HepG2 (cell line): ENCODE results near the gene MCOLN1. TPM values are rescaled to one million over a fixed set of nuclear protein-coding genes. Genes with fewer than 3 reads are reported as not detected.

Experiments
- CREB1 ChIP-seq, 2 experiments: fragments of 450-650 bp in 1 of 2; IDR thresholded peaks; 2 replicates each; pipeline ENCODE4 v1.6.1; 2016 to 2017; ENCODE audit warnings: control low read depth in 1 of 2, mild to moderate bottlenecking in 1 of 2, missing compliant biosample characterization in 1 of 2, missing genetic modification characterization in 1 of 2
- ELF1 ChIP-seq: sonication (generic); formaldehyde crosslinking; IDR thresholded peaks from 2 replicates; pipeline ENCODE4 v1.4.0; 2020; ENCODE audit warnings: missing genetic modification reagents
- FOXO1 ChIP-seq: sonication (generic); formaldehyde crosslinking; IDR thresholded peaks from 2 replicates; pipeline ENCODE4 v1.4.0; 2020; ENCODE audit warnings: missing genetic modification reagents
- GABPA ChIP-seq, 2 experiments: IDR thresholded peaks; 2 replicates each; pipeline ENCODE4 v1.6.1; 2011 to 2016; ENCODE audit warnings: low read depth in 2 of 2, low read length in 1 of 2, missing biosample characterization in 1 of 2, missing genetic modification characterization in 1 of 2
- GABPB1 ChIP-seq: IDR thresholded peaks from 2 replicates; pipeline ENCODE4 v1.6.1; 2016; ENCODE audit warnings: mild to moderate bottlenecking, missing genetic modification reagents, moderate library complexity, missing compliant biosample characterization
- HNRNPH1 ChIP-seq: fragments of 200-400 bp; formaldehyde crosslinking; optimal IDR thresholded peaks from 2 replicates; pipeline ENCODE3; 2017; ENCODE audit warnings: mild to moderate bottlenecking, low read depth, low read length
- KMT2A ChIP-seq: sonication (generic); formaldehyde crosslinking; IDR thresholded peaks from 2 replicates; pipeline ENCODE4 v1.4.0; 2020; ENCODE audit warnings: missing genetic modification reagents
- MED13 ChIP-seq: sonication (generic); formaldehyde crosslinking; IDR thresholded peaks from 2 replicates; pipeline ENCODE4 v1.5.0; 2020; ENCODE audit warnings: missing genetic modification reagents
- RBM39 ChIP-seq: fragments of 200-400 bp; formaldehyde crosslinking; IDR thresholded peaks from one replicate; pipeline ENCODE4 v1.6.1; 2018; ENCODE audit warnings: antibody characterized with exemption, mild to moderate bottlenecking, low read depth, low read length; ENCODE audit not compliant: poor library complexity, severe bottlenecking
- SCMH1 ChIP-seq: sonication (generic); formaldehyde crosslinking; IDR thresholded peaks from 2 replicates; pipeline ENCODE4 v1.9.0; 2021; ENCODE audit warnings: missing genetic modification reagents, mild to moderate bottlenecking, borderline replicate concordance
- TAF1 ChIP-seq: sonication (generic); formaldehyde crosslinking; IDR thresholded peaks from 2 replicates; pipeline ENCODE4 v1.4.0; 2020; ENCODE audit warnings: missing genetic modification reagents
- TEAD3 ChIP-seq: optimal IDR thresholded peaks from 2 replicates; pipeline ENCODE3; 2016; ENCODE audit warnings: borderline replicate concordance
- ZMYM3 ChIP-seq: sonication (generic); formaldehyde crosslinking; IDR thresholded peaks from 2 replicates; pipeline ENCODE4 v1.5.1; 2020; ENCODE audit warnings: mild to moderate bottlenecking, missing genetic modification reagents
- ZNF17 ChIP-seq: sonication (generic); formaldehyde crosslinking; IDR thresholded peaks from 2 replicates; pipeline ENCODE4 v1.5.0; 2020; ENCODE audit warnings: mild to moderate bottlenecking, missing genetic modification reagents
- ZNF292 ChIP-seq: sonication (generic); formaldehyde crosslinking; IDR thresholded peaks from 2 replicates; pipeline ENCODE4 v1.8.1; 2022; ENCODE audit warnings: mild to moderate bottlenecking, low read depth, missing genetic modification reagents, borderline replicate concordance
- ZNF570 ChIP-seq: sonication (generic); formaldehyde crosslinking; IDR thresholded peaks from 2 replicates; pipeline ENCODE4 v1.4.0; 2020; ENCODE audit warnings: mild to moderate bottlenecking, missing genetic modification reagents, borderline replicate concordance
- ZNF629 ChIP-seq: sonication (generic); formaldehyde crosslinking; conservative IDR thresholded peaks from 2 replicates; pipeline ENCODE4 v1.5.0; 2020; ENCODE audit warnings: missing genetic modification reagents
- polyA plus RNA-seq, 8 experiments: library from polyadenylated mRNA; depleted of rRNA in 3 of 8; stranded (reverse) in 7 of 8; unstranded in 1 of 8; fragments of >200 nt; fragmentation: Illumina TruSeq in 4 of 8; extraction: Trizol in 4 of 8; gene quantifications; 2 replicates each; pipeline versions ENCODE4 v1.2.1 to v1.2.3, GENCODE V29; 2011 to 2016; ENCODE audit warnings: low read depth in 4 of 8, missing spikeins in 1 of 8, mixed read lengths in 1 of 8; ENCODE audit not compliant: insufficient read depth in 1 of 8
- total RNA-seq, 5 experiments: library from RNA; depleted of rRNA; stranded (reverse); fragments of >200 nt; fragmentation: Illumina TruSeq; extraction: Trizol; gene quantifications; 2 replicates each; pipeline ENCODE4 v1.2.3, GENCODE V29; 2016; ENCODE audit warnings: low read depth in 1 of 5
- TF ChIP-seq, protein P1 (sequence below): sonication (generic); formaldehyde crosslinking; IDR thresholded peaks from 2 replicates; pipeline ENCODE4 v1.8.0; 2022; ENCODE audit warnings: missing genetic modification reagents, mild to moderate bottlenecking, moderate library complexity, borderline replicate concordance
- TF ChIP-seq, protein P2 (sequence below): sonication (generic); formaldehyde crosslinking; IDR thresholded peaks from 2 replicates; pipeline ENCODE4 v1.4.0; 2020; ENCODE audit warnings: missing genetic modification reagents, borderline replicate concordance
- TF ChIP-seq, protein P3 (sequence below): sonication (generic); formaldehyde crosslinking; IDR thresholded peaks from 2 replicates; pipeline ENCODE4 v1.4.0; 2020; ENCODE audit warnings: missing genetic modification reagents, borderline replicate concordance

The MCOLN1 gene
- total and polyA plus RNA-seq, 2 of the 13 experiments (the other 11 are each of a cell fraction or from before 2014, with no cell fraction given) = 3.4 to 15.7 TPM

DNA sequence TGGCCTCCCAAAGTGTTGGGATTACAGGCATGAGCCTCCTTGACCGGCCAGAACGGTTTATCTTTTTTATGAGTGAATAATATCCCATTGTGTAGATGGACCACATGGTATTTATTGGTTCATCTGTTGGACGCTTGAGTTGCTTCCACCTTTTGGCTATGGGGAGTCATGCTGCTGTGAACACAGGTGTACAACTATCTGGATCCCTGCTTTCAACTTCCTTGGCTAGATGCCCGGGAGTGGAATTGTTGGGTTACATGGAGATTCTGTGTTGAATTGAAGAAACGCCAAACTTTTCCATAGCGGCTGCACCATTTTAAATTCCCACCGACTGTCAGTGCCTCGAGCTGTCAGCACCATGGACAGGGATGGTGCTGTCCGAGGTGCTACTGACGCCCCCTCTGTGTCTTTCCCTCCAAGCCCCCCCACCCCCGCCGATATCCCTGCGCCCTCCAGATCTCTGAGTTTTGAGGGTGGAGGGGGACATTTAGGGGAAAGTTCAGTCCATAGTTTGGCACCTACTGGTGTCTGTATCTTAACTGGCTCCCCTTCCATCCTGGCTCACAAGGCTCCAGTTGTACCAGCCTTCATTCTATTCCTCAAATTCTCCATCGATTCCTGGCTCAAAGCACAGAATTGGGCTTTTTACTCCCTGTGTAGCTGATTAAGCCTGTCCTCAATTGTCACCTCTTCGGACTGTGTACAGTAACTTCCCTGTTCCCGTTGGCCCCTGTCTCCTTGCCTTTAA lies 40.4 kb downstream of the MCOLN1 start (continued):
- TF ChIP-seq, protein P1, sequence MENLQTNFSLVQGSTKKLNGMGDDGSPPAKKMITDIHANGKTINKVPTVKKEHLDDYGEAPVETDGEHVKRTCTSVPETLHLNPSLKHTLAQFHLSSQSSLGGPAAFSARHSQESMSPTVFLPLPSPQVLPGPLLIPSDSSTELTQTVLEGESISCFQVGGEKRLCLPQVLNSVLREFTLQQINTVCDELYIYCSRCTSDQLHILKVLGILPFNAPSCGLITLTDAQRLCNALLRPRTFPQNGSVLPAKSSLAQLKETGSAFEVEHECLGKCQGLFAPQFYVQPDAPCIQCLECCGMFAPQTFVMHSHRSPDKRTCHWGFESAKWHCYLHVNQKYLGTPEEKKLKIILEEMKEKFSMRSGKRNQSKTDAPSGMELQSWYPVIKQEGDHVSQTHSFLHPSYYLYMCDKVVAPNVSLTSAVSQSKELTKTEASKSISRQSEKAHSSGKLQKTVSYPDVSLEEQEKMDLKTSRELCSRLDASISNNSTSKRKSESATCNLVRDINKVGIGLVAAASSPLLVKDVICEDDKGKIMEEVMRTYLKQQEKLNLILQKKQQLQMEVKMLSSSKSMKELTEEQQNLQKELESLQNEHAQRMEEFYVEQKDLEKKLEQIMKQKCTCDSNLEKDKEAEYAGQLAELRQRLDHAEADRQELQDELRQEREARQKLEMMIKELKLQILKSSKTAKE (CRISPR knock-in tag) = peak; percentile 47
- TF ChIP-seq GABPA (IDR thresholded peaks at IDR 0.05; ENCODE audit: low read depth, low read length) (no peak), GABPA (CRISPR knock-in tag; IDR thresholded peaks at IDR 0.05; ENCODE audit: low read depth) (peak; percentile 67), CREB1 (IDR thresholded peaks at IDR 0.05) (no peak), CREB1 (CRISPR knock-in tag; IDR thresholded peaks at IDR 0.05) (no peak), TEAD3 (CRISPR knock-in tag) (peak; percentile 86), ZNF292 (no peak), ZMYM3 (CRISPR knock-in tag) (no peak), ZNF629 (CRISPR knock-in tag) (peak; percentile 65), HNRNPH1 (no peak), RBM39 (no peak), SCMH1 (peak; percentile 78; the same call in 1 of the 2 replicates), FOXO1 (peak; percentile 91), TAF1 (peak; percentile 72), ZNF17 (CRISPR knock-in tag) (peak; percentile 92; the same call in 1 of the 2 replicates), ELF1 (CRISPR knock-in tag) (0 out of 2 replicates have a peak, but pooled peaks have one; percentile 22), KMT2A (CRISPR knock-in tag) (peak; percentile 86), MED13 (CRISPR knock-in tag) (peak; percentile 98), ZNF570 (CRISPR knock-in tag) (0 out of 2 replicates have a peak, but pooled peaks have one; percentile 77), GABPB1 (peak; percentile 54; the same call in 1 of the 2 replicates)
- TF ChIP-seq, protein P2, sequence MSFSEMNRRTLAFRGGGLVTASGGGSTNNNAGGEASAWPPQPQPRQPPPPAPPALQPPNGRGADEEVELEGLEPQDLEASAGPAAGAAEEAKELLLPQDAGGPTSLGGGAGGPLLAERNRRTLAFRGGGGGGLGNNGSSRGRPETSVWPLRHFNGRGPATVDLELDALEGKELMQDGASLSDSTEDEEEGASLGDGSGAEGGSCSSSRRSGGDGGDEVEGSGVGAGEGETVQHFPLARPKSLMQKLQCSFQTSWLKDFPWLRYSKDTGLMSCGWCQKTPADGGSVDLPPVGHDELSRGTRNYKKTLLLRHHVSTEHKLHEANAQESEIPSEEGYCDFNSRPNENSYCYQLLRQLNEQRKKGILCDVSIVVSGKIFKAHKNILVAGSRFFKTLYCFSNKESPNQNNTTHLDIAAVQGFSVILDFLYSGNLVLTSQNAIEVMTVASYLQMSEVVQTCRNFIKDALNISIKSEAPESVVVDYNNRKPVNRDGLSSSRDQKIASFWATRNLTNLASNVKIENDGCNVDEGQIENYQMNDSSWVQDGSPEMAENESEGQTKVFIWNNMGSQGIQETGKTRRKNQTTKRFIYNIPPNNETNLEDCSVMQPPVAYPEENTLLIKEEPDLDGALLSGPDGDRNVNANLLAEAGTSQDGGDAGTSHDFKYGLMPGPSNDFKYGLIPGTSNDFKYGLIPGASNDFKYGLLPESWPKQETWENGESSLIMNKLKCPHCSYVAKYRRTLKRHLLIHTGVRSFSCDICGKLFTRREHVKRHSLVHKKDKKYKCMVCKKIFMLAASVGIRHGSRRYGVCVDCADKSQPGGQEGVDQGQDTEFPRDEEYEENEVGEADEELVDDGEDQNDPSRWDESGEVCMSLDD (CRISPR knock-in tag) = peak; percentile 95
- TF ChIP-seq, protein P3, sequence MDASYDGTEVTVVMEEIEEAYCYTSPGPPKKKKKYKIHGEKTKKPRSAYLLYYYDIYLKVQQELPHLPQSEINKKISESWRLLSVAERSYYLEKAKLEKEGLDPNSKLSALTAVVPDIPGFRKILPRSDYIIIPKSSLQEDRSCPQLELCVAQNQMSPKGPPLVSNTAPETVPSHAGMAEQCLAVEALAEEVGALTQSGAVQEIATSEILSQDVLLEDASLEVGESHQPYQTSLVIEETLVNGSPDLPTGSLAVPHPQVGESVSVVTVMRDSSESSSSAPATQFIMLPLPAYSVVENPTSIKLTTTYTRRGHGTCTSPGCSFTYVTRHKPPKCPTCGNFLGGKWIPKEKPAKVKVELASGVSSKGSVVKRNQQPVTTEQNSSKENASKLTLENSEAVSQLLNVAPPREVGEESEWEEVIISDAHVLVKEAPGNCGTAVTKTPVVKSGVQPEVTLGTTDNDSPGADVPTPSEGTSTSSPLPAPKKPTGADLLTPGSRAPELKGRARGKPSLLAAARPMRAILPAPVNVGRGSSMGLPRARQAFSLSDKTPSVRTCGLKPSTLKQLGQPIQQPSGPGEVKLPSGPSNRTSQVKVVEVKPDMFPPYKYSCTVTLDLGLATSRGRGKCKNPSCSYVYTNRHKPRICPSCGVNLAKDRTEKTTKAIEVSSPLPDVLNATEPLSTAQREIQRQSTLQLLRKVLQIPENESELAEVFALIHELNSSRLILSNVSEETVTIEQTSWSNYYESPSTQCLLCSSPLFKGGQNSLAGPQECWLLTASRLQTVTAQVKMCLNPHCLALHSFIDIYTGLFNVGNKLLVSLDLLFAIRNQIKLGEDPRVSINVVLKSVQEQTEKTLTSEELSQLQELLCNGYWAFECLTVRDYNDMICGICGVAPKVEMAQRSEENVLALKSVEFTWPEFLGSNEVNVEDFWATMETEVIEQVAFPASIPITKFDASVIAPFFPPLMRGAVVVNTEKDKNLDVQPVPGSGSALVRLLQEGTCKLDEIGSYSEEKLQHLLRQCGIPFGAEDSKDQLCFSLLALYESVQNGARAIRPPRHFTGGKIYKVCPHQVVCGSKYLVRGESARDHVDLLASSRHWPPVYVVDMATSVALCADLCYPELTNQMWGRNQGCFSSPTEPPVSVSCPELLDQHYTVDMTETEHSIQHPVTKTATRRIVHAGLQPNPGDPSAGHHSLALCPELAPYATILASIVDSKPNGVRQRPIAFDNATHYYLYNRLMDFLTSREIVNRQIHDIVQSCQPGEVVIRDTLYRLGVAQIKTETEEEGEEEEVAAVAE (CRISPR knock-in tag) = peak; percentile 97
